IMR-90 (cell line): ENCODE measurements around the gene MYEF2.

Experiments used
- CEBPB ChIP-seq: IDR thresholded peaks from 2 replicates; pipeline ENCODE4 v1.6.1; 2012; ENCODE audit warnings: low read depth, low read length, improper control_type of control experiment
- CHD1 ChIP-seq: IDR thresholded peaks from 2 replicates; pipeline ENCODE4 v1.6.1; 2012; ENCODE audit warnings: low read depth, low read length, improper control_type of control experiment
- MAFK ChIP-seq: IDR thresholded peaks from 2 replicates; pipeline ENCODE4 v1.6.1; 2012; ENCODE audit warnings: low read depth, low read length, improper control_type of control experiment
- MXI1 ChIP-seq: IDR thresholded peaks from 2 replicates; pipeline ENCODE4 v1.6.1; 2012; ENCODE audit warnings: low read depth, mild to moderate bottlenecking, low read length, moderate library complexity, borderline replicate concordance
- NFE2L2 ChIP-seq: fragments of 150-350 bp; IDR thresholded peaks from 2 replicates; pipeline ENCODE4 v1.6.1; 2016; ENCODE audit warnings: low read depth, mild to moderate bottlenecking, low read length
- POLR2A ChIP-seq: IDR thresholded peaks from 2 replicates; pipeline ENCODE4 v1.6.1; 2012; ENCODE audit warnings: mild to moderate bottlenecking, low read depth, low read length
- RAD21 ChIP-seq: IDR thresholded peaks from 2 replicates; pipeline ENCODE4 v1.6.1; 2012; ENCODE audit warnings: low read length, improper control_type of control experiment
- RCOR1 ChIP-seq: IDR thresholded peaks from 2 replicates; pipeline ENCODE4 v1.6.1; 2012; ENCODE audit warnings: mild to moderate bottlenecking, low read length, improper control_type of control experiment; ENCODE audit not compliant: insufficient replicate concordance
- RFX5 ChIP-seq: IDR thresholded peaks from 2 replicates; pipeline ENCODE4 v1.8.0; 2012; ENCODE audit warnings: low read depth, mild to moderate bottlenecking, low read length, moderate library complexity
- SMC3 ChIP-seq: fragments of 150-350 bp; IDR thresholded peaks from 2 replicates; pipeline ENCODE4 v1.6.1; 2016; ENCODE audit warnings: low read depth, mild to moderate bottlenecking, antibody characterized with exemption, low read length, moderate library complexity
- TF ChIP-seq, protein P1 (sequence below): conservative IDR thresholded peaks from 2 replicates; pipeline ENCODE4 v1.5.1; 2012; ENCODE audit warnings: mild to moderate bottlenecking, low read depth, low read length, improper control_type of control experiment
- TF ChIP-seq, protein P2 (sequence below): fragments of 150-350 bp; IDR thresholded peaks from 2 replicates; pipeline ENCODE4 v1.6.1; 2017; ENCODE audit warnings: mild to moderate bottlenecking, antibody characterized with exemption, low read length, low read depth
- TF ChIP-seq, protein P3 (sequence below): fragments of 150-350 bp; IDR thresholded peaks from 2 replicates; pipeline ENCODE4 v1.6.1; 2016; ENCODE audit warnings: low read depth, mild to moderate bottlenecking, low read length, moderate library complexity, borderline replicate concordance

DNA sequence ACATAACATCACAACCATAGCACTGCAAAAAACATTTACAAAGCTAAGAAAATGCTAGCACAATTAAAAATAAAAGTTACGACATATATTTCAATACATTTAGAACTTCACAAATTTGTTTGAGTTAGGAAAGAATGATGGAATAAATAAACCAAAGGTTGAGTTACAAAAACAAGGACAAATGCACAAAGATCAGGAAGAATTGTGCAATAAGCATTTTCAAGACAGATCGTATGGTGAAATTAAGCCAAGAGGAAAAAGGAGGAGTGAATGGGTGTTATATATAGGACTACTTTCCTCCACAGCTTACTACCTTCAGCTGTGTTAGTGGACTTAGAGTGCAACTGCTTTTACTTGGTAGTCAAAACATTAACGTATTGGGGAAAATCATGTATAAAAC, 7.4 kb upstream of the MYEF2 start:
- TF ChIP-seq, protein P1, sequence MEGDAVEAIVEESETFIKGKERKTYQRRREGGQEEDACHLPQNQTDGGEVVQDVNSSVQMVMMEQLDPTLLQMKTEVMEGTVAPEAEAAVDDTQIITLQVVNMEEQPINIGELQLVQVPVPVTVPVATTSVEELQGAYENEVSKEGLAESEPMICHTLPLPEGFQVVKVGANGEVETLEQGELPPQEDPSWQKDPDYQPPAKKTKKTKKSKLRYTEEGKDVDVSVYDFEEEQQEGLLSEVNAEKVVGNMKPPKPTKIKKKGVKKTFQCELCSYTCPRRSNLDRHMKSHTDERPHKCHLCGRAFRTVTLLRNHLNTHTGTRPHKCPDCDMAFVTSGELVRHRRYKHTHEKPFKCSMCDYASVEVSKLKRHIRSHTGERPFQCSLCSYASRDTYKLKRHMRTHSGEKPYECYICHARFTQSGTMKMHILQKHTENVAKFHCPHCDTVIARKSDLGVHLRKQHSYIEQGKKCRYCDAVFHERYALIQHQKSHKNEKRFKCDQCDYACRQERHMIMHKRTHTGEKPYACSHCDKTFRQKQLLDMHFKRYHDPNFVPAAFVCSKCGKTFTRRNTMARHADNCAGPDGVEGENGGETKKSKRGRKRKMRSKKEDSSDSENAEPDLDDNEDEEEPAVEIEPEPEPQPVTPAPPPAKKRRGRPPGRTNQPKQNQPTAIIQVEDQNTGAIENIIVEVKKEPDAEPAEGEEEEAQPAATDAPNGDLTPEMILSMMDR, result no peak
- no peak for TF ChIP-seq RAD21
- TF ChIP-seq RCOR1, result no peak
- no peak for TF ChIP-seq POLR2A
- TF ChIP-seq, protein P2, sequence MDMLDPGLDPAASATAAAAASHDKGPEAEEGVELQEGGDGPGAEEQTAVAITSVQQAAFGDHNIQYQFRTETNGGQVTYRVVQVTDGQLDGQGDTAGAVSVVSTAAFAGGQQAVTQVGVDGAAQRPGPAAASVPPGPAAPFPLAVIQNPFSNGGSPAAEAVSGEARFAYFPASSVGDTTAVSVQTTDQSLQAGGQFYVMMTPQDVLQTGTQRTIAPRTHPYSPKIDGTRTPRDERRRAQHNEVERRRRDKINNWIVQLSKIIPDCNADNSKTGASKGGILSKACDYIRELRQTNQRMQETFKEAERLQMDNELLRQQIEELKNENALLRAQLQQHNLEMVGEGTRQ, result no peak
- no peak for TF ChIP-seq RFX5
- TF ChIP-seq SMC3, result no peak
- TF ChIP-seq, protein P3, sequence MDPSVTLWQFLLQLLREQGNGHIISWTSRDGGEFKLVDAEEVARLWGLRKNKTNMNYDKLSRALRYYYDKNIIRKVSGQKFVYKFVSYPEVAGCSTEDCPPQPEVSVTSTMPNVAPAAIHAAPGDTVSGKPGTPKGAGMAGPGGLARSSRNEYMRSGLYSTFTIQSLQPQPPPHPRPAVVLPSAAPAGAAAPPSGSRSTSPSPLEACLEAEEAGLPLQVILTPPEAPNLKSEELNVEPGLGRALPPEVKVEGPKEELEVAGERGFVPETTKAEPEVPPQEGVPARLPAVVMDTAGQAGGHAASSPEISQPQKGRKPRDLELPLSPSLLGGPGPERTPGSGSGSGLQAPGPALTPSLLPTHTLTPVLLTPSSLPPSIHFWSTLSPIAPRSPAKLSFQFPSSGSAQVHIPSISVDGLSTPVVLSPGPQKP, result no peak
- TF ChIP-seq CHD1, result no peak
- no peak for TF ChIP-seq NFE2L2
- TF ChIP-seq MAFK, result no peak
- peak; percentile 72 for TF ChIP-seq CEBPB
- TF ChIP-seq MXI1, result no peak
